HG03025 (cell line): ENCODE data around the gene C19orf25.

ENCODE experiments used
- ATAC-seq: cut with Tn5 transposase; IDR thresholded peaks from one replicate; pipeline ENCODE4 v1.9.1; 2021; ENCODE audit warnings: mild to moderate bottlenecking, moderate library complexity; ENCODE audit not compliant: unreplicated experiment, low FRiP score

C19orf25 gene

GRCh38 chr19:1467490-1468273, 11.3 kb downstream of the C19orf25 start:
- no peak for ATAC-seq

- no peak for ATAC-seq
Observed at GRCh38 chr19:1467215-1467489, 11.9 kb downstream of the C19orf25 start.

GRCh38 chr19:1466461-1467214, 12.4 kb downstream of the C19orf25 start:
- ATAC-seq, result no peak

GRCh38 chr19:1466018-1466460, 13.0 kb downstream of the C19orf25 start:
- ATAC-seq, result no peak

- no peak for ATAC-seq
Observed at GRCh38 chr19:1465191-1466016, 13.6 kb downstream of the C19orf25 start.

GRCh38 chr19:1461862-1462261, 17.2 kb downstream of the C19orf25 start:
- no peak for ATAC-seq

- no peak for ATAC-seq
Observed at GRCh38 chr19:1460033-1460995, 18.7 kb downstream of the C19orf25 start.

GRCh38 chr19:1459479-1459878, 19.5 kb downstream of the C19orf25 start:
- no peak for ATAC-seq

GRCh38 chr19:1457892-1458291, 21.1 kb downstream of the C19orf25 start:
- ATAC-seq, result no peak

- ATAC-seq, result no peak
Observed at GRCh38 chr19:1457031-1457739, 21.8 kb downstream of the C19orf25 start.

GRCh38 chr19:1456121-1456900, 22.7 kb downstream of the C19orf25 start:
- no peak for ATAC-seq

GRCh38 chr19:1455336-1456120, 23.5 kb downstream of the C19orf25 start:
- no peak for ATAC-seq

GRCh38 chr19:1455002-1455335, 24.0 kb downstream of the C19orf25 start:
- no peak for ATAC-seq

- ATAC-seq, result no peak
Observed at GRCh38 chr19:1453525-1454364, 25.3 kb downstream of the C19orf25 start.

- no peak for ATAC-seq
Observed at GRCh38 chr19:1452802-1453524, 26.1 kb downstream of the C19orf25 start.
